Activated naive CD8-positive, alpha-beta T cell treated with anti-CD3 and anti-CD28 coated beads, Interleukin-2, amount 50 U/mL, for 16 hours (primary cell): ENCODE results near the gene FBH1.
"Not testable (repeated sequence)": the region's sequence is repeated elsewhere in the genome, so short reads cannot be mapped to it uniquely, and the experiment has no call there.

ENCODE experiments used
- DNase-seq: peaks from one replicate; pipeline ENCODE4 v3.0.0-alpha.2; 2020; ENCODE audit warnings: low read depth, low spot score

The FBH1 gene

DNA sequence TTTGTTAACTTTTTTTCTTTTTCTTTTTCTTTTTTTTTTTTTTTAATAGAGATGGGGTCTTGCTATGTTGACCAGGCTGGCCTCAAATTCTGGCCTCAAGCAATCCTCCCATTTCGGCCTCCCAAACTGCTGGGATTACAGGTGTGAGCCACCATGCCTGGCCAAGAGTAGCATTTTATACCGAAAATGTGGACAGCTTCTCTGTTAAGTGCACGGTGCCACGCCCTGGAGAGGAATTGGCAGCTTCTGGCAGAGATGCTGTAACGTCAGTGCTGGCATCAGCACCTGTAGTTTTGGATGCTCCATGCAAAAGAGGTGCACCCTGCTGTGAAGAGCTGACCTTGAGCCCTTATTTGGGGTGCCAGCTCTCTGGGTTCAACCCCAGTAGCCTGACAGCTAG is 69.1 kb downstream of the FBH1 start:
- no peak for DNase-seq

- no peak for DNase-seq
Measured at GRCh38 chr10:5959581-5960069, 69.6 kb downstream of the FBH1 start.

DNA sequence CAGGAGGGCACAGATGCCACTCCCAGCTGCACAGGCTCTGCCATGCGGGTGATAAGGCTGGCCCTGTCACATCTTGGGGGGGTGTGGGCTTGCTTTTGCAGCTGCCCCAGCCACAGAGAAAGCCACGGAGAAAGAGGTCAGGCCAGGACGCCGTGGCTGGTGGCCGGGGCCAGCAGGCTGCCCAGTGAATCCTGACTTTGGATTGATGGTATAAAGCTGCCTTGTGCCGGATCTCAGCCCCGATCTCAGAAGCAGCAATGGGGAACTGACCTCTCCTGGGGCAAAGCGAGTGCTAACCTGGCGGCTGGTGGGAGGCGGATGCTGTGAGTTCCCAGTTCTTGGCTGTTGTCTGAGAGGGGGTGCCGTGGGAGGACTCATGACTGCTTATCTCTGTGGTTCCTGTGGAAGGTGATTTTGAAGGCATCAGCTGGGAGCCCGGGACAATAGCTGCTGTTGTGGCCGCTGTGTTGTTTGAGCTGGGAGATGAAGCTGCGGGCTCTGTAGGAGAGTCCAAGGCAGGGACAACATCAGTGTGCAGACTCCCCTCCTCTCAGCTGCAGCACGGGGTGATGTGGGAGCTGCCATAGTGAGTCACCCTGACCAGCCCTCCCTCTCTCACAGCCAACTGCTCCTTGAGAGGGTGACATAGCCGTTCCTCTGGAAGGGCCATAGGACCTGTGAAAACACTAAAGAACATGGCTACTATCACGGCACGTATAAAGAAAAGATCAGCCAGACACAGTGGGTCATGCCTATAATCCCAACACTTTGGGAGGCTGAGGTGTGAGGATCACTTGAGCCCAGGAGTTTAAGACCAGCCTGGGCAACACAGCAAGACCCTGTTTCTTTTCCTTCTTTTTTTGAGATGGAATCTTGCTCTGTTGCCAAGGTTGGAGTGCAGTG is 70.3 kb downstream of the FBH1 start:
- DNase-seq = no peak

- not testable (repeated sequence) for DNase-seq
Measured at GRCh38 chr10:5960973-5961275, 70.9 kb downstream of the FBH1 start.

- no peak for DNase-seq
Measured at GRCh38 chr10:5961405-5962100, 71.5 kb downstream of the FBH1 start.

DNA sequence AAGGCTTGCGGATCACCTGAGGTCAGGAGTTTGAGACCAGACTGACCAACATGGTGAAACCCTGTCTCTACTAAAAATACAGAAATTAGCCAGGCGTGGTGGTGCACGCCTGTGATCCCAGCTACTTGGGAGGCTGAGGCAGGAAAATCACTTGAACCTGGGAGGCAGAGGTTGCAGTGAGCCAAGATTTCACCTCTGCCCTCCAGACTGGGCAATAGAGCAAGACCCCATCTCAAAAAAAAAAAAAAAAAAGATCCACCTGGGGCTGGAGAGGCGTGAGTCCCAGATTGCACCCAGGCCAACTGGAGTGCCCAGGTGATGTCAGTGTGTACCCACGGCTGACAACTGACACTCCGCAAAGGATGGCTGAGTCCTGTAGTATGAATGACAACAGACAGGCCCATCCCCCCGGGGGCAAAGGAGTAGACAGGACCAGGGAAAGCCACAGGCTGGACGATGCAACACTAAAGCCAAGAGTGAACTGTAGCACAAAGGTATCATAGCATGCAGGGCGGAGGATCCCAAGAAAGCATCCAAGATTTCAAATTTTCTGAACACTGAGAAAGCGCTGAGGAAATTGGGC is 72.4 kb downstream of the FBH1 start:
- not testable (repeated sequence) for DNase-seq

GRCh38 chr10:5963071-5963470 is 73.0 kb downstream of the FBH1 start:
- DNase-seq = no peak

GRCh38 chr10:5963591-5963990 is 73.5 kb downstream of the FBH1 start:
- no peak for DNase-seq

- no peak for DNase-seq
Measured at GRCh38 chr10:5964736-5965135, 74.7 kb downstream of the FBH1 start.

- DNase-seq = no peak
Measured at GRCh38 chr10:5965266-5965665, 75.2 kb downstream of the FBH1 start.

DNA sequence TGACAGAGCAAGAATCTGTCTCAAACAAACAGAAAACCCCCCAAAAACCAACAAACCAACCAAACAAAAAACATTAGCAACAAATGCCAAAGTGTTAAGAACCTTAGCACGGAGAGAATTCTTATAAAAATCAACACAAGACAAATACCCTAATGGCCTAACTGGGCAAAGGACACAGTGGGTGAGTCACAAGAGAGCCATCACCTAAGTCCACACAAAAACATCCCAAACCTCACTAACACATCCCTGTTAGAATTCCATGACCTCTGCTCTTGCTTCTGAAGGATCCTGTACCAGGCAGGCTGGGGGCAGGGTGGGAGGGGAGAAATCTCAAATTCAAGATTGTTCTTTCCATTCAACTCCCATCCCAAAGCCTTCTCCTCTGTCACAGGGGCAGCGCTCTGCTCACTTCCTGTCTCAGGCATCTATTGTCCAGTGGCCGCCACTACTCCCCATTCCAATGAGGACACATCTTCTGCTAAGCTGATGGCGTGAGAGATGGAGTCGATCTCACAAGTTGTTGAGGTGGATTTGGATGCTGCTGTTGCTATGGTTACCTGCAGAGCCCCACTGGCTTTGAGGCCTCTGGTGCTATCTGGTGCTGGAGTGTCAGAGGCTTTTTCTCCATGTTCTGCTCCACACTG is 78.1 kb downstream of the FBH1 start:
- DNase-seq = no peak

GRCh38 chr10:5968681-5969453 is 78.8 kb downstream of the FBH1 start:
- no peak for DNase-seq

DNA sequence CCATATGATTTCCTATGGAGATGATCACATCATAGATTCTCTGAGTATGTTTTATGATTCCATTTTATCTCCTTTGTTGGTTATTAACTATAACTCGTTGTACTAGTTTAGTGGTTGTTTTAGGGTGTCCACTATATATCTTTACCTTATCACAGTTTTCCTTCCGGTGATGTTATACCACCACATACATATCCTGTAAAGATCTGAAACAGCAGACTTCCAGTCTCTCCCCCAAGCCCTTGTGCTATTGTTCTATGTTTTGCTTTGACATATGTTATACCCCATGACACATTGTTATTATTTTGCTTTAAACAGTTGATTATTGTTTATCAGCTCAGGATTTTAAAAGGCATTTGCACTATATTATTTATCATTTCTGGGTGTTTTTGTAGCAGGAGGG is 80.0 kb downstream of the FBH1 start:
- DNase-seq = no peak

- DNase-seq = no peak
Measured at GRCh38 chr10:5970527-5970926, 80.5 kb downstream of the FBH1 start.

- DNase-seq = no peak
Measured at GRCh38 chr10:5971315-5971832, 81.3 kb downstream of the FBH1 start.

DNA sequence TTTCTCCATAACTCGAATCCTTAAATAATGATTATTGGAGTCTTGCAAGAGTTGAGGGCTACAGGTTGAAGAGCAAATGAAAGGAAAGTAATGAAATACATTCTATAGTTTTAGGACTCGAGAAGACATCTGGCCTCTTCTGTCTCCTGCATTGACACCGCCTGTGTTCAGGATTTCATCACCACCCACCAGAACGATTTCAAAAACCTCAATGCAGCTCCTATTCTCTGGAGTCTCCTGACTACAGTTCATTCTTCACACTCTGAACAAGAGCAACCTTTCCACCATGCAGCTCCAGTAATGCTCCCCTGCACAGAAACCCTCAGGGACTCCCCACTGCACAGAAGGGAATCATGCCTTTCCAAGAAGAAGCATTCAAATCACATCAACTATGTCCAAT is 81.8 kb downstream of the FBH1 start:
- DNase-seq = no peak

GRCh38 chr10:5973069-5973468 is 83.0 kb downstream of the FBH1 start:
- no peak for DNase-seq

GRCh38 chr10:5975641-5976473 is 85.8 kb downstream of the FBH1 start:
- DNase-seq = peak; percentile 49

- DNase-seq = peak; percentile 19
Measured at GRCh38 chr10:5976512-5977470, 86.7 kb downstream of the FBH1 start.
